ENCODE data around the gene FARP1.

Gene FARP1

GRCh38 chr13:98173431-98174152, 30.7 kb downstream of the FARP1 start:
- no peak for DNase-seq (ENCODE audit: low spot score)

DNA sequence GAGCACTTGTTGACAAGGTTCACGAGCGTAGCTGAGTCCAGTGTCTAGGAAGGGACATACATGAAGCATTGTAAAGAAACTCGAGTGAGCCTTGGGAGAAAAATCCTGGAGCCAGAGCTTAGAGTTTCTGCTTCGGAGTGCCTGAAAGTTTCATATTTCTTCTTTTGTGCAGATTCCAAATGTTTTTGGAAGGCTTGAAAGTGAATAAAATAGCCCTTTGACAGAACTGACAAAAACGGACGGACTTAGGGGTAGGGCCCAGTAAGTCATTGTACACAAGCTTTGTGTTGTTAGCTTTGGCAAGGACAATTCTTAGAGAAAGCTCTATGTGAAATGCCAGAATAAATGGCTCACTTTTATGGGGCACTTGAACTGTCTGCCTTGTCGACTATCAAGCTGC, 31.4 kb downstream of the FARP1 start:
- no peak for DNase-seq (ENCODE audit: low spot score)

DNA sequence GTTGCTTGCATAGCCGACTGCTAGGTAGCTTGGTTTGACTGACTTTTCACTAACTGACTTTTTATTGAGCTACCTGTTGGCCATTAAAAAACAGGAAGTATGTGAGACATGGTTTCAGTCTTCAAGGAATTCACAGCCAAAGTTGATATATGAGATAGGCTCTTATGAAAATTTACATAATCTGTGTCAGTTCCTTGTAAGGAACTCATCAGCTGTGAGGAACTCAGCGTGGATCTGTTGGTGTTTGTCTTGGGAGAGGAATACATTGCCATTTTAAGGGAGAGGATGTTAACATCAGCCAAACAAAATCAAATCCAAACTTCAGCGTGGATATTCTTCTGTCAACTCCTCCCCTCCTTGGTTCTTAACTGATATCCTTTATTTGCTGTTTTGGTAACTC, 32.1 kb downstream of the FARP1 start:
- DNase-seq (ENCODE audit: low spot score) = no peak

GRCh38 chr13:98175823-98176222, 32.9 kb downstream of the FARP1 start:
- no peak for DNase-seq (ENCODE audit: low spot score)

DNA sequence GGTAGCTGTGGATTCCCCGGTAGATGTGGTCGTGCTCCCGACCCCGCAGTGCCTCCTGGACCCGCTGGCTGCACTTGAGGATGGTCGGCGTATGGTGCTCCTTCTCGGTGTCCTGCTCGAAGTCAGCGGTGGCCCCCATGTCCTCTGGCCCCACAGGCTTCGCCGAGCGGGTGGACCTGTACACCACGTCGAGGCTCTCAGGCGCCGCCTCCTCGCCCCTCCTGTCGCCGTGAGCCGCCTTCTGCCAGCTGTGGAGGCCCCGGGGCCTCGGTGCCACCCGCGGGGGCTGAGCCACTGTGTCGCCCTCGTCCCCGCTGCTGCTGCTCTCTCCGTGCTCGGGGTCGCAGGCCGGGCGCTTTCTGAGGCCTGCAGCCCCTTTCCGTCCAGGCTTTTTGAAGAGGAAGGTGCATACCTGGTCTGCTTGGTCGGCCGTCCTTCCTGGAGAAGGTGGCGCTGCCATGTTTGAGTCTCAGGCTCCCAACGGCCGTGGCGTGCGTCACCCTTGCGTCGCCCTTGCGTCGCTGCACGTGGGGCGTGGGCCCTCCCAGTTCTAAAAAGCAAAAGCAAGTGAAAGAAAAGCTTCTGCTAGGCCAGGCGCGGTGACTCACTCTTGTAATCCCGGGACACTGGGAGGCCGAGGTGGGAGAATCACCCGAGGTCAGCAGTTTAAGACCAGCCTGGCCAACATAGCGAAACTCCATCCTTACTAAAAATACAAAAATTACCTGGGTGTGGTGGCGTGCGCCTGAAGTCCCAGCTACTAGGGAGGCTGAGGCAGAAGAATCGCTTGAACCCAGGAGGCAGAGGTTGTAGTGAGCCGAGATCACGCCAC, 34.1 kb downstream of the FARP1 start, which contains the start of gene RNF113B:
Gene RNF113B (minus strand): TSS at position 493 of the 832 bp plus-strand sequence. CDS start 33 bp downstream, at position 460.
- DNase-seq (ENCODE audit: low spot score) = no peak

- DNase-seq (ENCODE audit: low spot score) = no peak
Observed at GRCh38 chr13:98180092-98180491, 37.2 kb downstream of the FARP1 start.

GRCh38 chr13:98181111-98181815, 38.4 kb downstream of the FARP1 start:
- no peak for DNase-seq (ENCODE audit: low spot score)

DNA sequence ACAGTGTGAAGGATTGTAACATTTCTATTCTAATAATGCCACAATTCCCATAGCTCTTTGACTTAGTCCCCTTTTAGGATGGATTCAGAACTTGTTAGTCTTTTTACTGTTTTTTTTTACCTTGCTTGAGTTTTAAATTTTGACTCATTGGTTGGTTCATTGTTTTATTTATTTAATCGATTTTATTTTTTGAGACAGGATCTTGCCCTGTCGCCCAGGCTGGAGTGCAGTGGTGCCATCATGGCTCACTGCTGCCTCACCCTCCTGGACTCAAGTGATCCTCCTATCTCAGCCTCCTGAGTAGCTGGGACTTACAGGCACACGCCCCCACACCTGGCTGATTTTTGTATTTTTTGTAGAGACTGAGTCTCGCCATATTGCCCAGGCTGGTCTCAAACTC, 39.3 kb downstream of the FARP1 start:
- DNase-seq (ENCODE audit: low spot score) = no peak

- no peak for DNase-seq (ENCODE audit: low spot score)
Observed at GRCh38 chr13:98182589-98182988, 39.7 kb downstream of the FARP1 start.

DNA sequence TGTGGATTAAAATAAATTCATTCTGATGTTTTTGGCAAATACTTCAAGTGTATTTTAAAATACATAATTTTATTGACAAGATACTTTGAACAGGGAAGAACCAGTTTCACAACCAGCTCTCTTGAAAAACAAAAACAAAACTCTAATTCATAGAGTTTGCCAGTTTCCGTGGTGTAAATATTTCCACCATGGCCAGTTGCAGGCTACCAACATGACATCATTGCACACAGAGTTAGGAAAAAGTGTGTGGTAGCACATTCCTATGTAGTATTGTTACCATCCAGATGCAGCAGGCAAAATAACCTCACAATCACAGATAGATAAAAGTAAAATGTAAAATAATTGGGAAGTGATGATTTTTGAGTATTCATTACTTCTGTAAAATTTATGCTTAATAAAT, 41.9 kb downstream of the FARP1 start:
- no peak for DNase-seq (ENCODE audit: low spot score)

- no peak for DNase-seq (ENCODE audit: low spot score)
Observed at GRCh38 chr13:98187155-98187964, 44.5 kb downstream of the FARP1 start.

DNA sequence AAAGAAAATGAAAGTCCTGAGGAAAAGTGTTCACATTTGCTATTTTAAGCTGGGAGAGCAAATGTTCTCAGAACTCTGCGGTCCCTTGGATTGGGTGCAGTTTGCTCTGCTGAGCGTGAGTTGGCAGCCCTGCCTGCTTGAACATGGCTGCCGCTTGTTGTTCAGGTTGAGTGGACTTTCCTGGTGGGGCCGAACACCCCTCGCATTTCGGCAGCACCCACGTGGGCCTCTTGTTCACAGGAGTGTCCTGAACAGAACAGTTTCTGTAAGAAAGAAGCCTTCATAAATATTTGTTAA, 45.0 kb downstream of the FARP1 start:
- no peak for DNase-seq (ENCODE audit: low spot score)

DNA sequence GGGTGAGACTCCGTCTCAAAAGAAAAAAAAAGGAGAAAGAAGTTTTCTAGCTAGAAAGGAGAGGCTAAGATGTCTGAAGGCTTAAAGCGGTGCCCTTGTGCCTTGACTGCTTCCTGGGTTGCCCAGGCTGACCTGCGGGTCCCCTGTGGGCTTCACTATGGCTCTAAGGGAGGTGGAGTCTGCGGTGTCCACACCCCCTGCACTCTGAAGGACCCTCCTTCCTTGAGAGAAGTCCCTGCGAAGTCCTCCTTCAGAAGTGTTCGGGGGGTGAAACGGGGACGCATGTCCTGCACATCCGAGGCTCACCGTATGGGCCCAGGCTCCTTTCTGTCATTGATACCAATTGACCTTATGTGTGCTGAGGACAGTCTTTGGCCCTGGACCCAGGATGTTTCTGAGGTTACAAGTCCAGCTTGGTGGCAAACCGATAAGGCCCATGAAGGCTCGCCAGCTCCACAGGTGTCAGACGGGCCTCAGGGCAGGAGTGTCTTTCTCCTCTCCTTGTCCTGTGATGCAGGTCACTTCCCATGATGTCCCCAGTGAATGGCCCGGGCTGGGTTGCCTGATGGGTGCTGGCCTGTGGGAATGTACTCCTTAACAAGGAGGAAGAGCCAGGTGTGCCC, 45.8 kb downstream of the FARP1 start:
- DNase-seq (ENCODE audit: low spot score) = no peak

- DNase-seq (ENCODE audit: low spot score) = no peak
Observed at GRCh38 chr13:98189841-98190505, 47.1 kb downstream of the FARP1 start.

DNA sequence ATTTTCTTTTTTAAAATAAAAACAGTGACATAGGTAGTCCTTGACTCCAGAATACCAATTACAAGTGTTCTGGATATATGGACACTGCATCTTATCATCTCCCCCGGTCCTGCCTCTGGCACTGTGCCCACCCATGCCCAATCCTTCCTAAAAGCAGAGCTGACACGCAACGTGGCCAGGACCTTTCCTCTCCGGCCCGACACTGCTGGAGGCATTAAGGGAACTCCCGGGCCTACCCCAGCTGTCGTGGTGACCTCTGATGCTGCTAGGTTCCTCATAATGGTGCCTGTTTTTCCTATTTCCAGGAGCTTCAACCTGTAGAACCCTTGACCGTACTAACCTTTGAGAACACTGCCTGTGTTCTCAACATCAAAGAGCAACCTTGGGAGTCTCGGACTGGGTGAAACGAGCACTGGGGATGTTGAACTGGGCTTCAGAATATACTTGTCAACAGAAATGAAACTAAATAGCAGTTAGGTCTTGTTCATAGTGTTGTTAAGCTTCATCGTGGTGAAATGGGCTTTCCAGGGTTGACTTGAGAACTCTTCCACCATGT, 48.1 kb downstream of the FARP1 start:
- no peak for DNase-seq (ENCODE audit: low spot score)

DNA sequence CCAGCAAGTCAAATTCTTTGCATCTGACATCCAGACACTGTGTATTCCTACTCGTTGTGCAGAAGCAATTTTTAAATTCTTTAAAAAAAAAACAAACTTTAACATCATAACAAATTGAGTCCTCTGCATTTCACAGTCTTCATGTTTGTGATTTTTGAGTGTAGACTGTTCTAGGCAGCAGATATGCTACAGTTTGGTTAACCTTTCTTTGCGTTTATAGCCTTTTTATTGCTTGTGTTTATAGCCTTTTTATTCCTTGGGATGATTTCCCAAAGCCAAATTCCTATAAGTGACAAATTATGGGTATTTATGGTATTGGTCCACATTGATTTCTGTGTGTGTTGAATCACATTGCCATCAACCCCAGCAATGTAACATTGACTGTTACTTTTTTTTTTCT, 49.1 kb downstream of the FARP1 start:
- DNase-seq (ENCODE audit: low spot score) = no peak

DNA sequence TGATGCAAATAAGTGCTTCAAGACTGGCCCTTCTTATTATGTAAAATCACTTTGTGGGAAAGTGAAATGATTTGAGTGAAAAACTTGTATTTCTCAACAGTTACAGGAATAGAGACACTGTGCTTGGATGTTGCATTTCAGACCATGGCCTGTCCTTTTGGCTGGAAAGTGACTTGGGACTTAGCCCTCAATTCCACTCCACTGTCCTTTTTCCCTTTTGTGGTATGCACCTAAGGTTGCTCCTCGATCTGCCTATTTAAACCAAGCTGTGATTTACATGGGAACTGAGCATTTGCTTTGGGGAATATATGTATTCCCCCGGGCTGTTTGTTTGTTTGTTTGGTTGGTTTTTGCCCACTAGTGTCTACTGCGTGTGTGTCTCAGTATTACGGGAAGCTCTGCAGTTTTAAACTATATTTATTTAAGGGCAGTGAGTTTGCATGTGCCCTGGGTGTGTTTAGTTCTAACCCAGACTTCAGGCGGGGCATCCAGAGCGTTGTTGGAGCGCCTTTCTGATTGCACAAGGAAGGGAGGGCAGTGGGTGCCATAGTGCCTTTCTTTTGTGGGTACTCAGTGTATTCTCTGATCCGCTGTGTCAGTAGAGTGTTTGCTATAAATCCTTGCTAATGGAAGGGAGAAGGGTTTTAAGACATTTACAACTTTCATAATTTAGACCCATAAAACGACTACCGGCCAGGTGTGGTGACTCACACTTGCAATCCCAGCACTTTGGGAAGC, 52.3 kb downstream of the FARP1 start:
- no peak for DNase-seq (ENCODE audit: low spot score)

DNA sequence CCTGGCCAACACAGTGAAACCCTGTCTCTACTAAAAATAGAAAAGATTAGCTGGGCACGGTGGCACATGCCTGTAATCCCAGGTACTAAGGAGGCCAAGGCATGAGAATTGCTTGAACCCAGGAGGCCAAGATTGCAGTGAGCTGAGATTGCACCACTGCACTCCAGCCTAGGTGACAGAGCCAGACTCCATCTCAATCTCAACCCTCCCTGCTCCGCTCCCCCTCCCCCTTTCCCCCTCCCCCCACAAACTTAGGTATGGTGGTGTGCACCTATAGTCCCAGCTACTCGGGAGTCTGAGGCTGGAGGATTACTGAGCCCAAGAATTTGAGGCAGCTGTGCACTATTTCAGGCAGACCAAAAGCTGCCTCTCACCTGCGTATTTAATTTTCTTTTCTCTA, 55.8 kb downstream of the FARP1 start:
- DNase-seq (ENCODE audit: low spot score) = no peak

DNA sequence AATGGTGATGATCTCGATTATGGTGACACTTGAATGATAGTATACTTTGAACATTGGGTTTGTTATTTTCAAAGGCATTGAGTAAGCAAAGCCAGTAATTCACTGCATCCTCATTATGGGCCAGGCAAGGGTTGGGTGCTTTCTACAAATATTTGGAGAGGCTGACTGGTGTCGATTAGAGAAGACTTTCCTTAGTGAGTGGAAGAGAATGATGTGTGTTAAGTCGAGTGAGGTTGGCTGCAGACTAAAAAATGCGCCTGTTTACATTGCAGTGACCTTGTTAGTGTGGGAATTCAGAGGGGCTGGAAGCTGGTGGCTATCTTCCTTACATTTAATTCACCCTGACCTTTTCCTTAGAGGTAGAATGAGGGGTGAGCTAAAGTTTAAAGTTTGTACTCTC, 56.6 kb downstream of the FARP1 start:
- DNase-seq (ENCODE audit: low spot score) = no peak
